ACHN (cell line): ENCODE results near the gene COL23A1.
A peak's percentile ranks its signal among the peaks of the same experiment; 100 is the strongest.

Experiments used
- DNase-seq: peaks from one replicate; pipeline ENCODE4 v3.0.0-alpha.2; 2015
- in situ Hi-C: cut with HindIII; loops from 2 replicates; pipeline ENCODE4 v1.10.0; 2017; ENCODE audit warnings: low sequenced_read_pairs, low pct_ligation_motif_present, low pct_unique_long_range_greater_than_20kb

Gene COL23A1

DNA sequence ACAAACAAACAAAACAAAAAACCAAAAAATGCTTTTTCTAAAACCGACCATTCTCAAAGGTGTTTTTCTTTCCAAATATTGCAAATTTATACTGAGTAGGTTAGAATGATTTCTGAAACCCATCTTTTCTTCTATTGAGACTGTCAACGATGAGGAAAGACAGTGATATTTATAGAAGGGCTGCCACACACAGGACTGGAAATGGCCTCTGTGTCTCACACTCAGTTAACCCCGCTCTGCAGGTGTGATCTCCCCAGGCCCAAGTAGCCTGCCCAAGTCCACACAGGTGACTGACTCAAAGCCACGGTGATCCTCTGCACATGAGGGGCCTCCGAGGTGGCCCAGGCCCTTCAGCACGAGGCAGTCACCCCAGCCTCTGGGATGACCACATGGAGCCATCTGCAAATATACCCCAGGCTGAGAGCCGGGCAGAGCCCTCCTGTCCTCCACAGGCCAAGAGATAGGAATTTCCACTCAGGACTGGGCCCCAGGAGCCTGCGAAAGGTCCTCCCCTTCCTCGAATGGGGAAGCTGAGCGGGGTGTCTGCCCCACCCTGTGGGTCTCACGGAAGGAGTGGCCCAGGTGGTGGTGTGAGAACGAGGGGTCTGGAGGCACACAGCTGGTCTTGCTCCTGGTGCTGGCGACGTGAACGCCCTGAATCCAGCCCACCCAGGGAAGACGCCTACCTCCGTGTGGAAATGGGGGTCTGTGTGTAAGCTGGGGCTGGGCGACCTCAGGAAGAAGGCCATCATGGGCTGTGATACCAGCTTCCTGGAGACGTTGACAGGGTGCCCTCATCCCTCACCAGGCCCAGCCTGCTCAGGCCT, 304.6 kb downstream of the COL23A1 start:
- in situ Hi-C loops, result no loop called here
- DNase-seq, result no peak

DNA sequence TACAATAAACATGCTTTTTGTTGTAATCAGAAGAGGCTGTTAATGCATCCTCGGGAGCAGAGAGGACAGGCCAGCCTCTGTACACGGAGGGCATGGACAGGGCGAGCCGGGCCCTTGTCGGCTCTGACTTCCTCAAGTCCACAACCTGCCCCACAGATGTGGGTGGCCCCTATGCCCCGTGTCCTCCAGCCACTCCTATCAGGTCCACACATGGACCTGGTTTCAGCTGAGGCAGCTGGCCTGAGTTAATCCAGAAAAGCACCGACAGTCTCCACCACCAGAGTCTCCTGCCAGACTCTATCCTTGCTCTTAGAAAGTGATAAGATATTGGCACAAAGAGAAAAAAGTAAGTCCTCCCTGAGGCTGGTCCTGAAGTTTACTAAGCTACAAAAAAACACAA, 305.2 kb downstream of the COL23A1 start:
- no peak for DNase-seq
- in situ Hi-C loops, result no loop called here

GRCh38 chr5:178284093-178284675, 306.0 kb downstream of the COL23A1 start:
- in situ Hi-C loops, result no loop called here
- peak; percentile 29 for DNase-seq

DNA sequence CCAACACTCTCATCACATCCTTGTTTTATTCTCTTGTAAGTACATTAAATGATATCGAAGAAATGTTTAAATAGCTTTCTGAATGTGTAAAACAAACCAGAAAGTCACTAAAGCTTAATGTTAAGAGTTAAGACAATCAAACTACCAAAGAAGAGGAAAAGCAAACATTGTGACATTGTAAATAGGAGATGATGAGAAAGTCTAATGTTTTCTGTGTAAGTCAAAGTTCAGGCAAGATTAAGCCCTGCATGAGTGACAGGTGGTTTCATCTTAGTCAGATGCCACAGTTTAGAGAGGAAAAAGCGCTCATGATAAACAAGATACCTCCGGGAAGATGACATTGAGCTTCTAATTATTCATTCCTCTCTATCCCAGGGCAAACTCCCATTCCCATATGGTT, 306.7 kb downstream of the COL23A1 start:
- in situ Hi-C loops, result no loop called here
- no peak for DNase-seq

- in situ Hi-C loops, result no loop called here
- DNase-seq, result no peak
These were observed 307.8 kb downstream of the COL23A1 start for GRCh38 chr5:178282391-178282790.

DNA sequence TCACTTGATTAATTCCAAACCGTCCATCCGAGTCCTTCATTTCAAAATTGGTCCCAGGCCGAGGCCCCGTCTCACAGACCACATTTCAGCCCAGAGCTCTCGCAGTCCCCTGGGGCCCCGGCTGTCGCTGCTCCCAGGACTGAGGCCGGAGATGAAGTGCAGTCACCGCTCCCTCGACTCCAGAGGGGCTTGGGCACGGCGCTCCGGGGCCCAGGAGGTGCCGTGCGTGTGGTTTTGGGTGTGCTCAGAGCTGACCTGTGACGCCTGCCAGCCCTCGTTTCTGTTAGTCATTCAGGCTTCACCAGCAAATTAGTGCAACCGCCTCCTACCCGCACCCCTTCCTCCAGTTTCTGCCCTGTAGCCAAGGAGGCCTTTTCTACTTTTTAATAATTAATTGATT, 308.9 kb downstream of the COL23A1 start:
- no peak for DNase-seq
- in situ Hi-C loops, result no loop called here

DNA sequence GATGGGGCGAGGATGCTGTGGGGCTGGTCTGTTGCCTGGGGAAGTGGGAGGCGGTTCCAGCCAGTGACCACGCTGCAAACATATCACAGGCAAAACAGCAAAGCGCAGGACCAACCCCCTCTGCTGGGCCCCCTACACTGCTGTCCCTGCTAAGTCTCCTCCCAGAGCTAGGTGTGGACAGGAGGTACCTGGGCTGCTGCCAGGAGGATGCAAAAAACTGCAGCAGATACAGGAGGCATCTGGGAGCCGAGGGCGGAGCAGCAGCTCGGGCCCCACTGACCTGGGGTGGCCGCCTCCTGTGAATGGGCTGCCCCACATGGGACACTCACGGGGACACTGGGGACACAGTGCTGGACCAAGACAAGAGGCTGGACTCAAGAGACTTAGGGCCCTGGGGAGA, 309.6 kb downstream of the COL23A1 start:
- in situ Hi-C loops, result no loop called here
- no peak for DNase-seq

GRCh38 chr5:178279723-178280438, 310.3 kb downstream of the COL23A1 start:
- DNase-seq, result peak; percentile 67
- in situ Hi-C loops, result no loop called here

GRCh38 chr5:178279026-178279722, 311.0 kb downstream of the COL23A1 start:
- no peak for DNase-seq
- in situ Hi-C loops, result no loop called here

GRCh38 chr5:178278358-178279023, 311.7 kb downstream of the COL23A1 start:
- DNase-seq, result no peak
- in situ Hi-C loops, result no loop called here

DNA sequence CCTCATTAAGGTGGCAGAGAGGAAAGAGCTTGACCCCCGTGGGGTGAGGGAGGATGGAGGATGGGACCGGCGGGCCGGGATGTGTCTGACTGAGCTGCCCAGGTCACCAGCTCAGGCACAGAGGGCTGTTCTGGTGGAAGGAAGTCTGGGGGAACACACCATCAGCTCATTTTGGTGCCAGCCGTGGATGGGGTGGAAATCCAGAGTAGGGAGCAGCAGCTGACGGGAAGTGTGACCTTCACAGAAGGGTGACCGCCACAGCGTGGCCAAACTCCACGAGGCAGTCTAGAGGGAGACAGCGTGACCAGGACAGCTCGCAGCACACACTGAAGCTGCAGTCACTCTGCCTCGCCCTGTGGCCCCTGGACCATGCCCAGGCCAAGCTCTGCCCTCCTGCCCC, 312.3 kb downstream of the COL23A1 start:
- in situ Hi-C loops, result no loop called here

DNA sequence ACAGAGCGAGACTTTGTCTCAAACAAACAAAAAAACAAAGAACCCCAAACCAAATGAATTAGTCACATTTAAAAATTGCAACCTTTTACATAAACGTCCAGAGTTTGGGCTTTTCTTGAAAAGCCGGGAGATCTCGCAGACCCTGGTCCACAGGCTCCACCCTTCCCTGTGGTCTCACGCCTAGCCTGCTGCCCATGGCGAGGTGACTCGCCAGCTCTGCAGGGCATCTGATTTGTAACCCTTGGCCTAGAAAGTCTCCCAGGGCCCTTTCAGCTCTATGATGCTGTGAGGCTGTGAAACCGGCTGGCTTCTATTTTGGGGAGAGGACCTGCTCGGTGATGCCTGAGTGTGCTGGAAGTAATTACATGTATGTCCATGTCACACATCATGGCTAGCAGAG, 312.8 kb downstream of the COL23A1 start:
- in situ Hi-C loops, result no loop called here
- no peak for DNase-seq

More for the DNA sequence above, 312.3 kb downstream of the COL23A1 start:
- no peak for DNase-seq

DNA sequence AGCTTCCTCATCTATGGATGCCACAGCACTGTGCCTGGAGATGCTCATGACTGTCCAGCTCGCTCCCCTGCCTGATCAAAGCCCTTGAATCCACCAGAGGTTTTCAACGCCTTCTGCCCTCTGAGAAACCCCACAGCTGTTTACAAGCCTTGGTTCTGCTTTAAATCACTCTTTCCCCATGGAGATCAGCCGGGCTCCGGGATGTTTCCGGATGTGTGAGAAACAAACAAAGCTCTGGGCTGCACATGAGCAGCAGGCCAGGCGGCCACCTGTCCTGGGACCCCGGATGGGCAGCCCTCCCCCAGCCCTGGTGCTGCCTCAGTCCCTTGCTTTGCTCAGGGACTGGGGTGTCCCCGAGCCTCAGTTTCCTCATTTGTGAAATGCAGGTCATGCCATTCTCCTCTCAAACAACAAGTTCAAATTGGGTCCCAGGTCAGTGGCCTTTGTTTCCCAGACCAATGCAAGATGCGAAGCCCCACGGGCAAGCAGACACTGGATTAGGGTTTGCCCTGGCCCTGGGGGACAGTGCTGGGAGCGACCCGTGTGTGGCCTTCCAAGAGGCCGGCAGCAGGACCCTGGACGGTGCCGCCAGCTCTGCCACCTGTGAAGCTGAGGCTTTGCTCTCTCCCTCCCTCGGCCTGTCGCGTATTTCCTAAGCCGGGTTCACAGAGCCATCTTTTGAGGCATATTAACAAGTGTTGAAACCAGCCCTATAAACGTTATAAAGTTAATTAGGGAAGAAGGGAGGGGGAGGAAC, 315.2 kb downstream of the COL23A1 start:
- DNase-seq, result no peak
- in situ Hi-C loops, result no loop called here

- in situ Hi-C loops, result no loop called here
- DNase-seq, result no peak
These were observed 316.3 kb downstream of the COL23A1 start for GRCh38 chr5:178273665-178274541.

DNA sequence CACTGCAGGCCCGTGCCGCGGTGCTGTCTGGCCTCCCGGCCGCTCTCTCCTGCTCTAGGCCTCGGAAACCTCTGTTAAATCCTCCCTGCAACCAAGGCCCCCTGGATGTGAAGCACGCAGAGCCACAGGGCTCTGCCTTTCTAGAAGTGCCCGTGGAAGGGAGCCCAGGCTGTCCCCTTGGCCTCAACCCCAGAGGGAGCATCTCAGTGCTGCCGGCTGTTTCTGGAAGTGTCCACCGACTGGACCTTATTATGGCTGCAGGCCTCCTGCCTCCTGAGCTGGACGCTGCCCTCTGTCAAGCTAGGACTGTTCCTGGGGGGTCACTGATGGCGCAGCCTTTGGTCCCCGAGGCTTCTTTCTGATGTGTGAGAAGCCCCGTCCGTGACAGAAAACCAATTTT, 317.2 kb downstream of the COL23A1 start:
- in situ Hi-C loops, result no loop called here
- DNase-seq, result no peak

- in situ Hi-C loops, result no loop called here
- no peak for DNase-seq
These were observed 317.6 kb downstream of the COL23A1 start for GRCh38 chr5:178272591-178272990.
